H1 (cell line): Measurements from ENCODE around the gene ARGLU1. TPM values are rescaled to one million over a fixed set of nuclear protein-coding genes. Genes with fewer than 3 reads are reported as not detected.

Source experiments
- CTCF ChIA-PET: fragments of 300-600 bp; sonication (Branson Sonifier 250); formaldehyde crosslinking; loops from one replicate; lab custom pipeline; 2021; ENCODE audit not compliant: partially characterized antibody; lab: Charles Lee
- POLR2A ChIA-PET: fragments of 300-600 bp; sonication (Branson Sonifier 250); formaldehyde crosslinking; loops from one replicate; lab custom pipeline; 2021; ENCODE audit warnings: inconsistent platforms; ENCODE audit not compliant: partially characterized antibody; lab: Charles Lee
- DNase-seq, 2 experiments: peaks; one replicate each; pipeline versions ENCODE4 v3.0.0 to v3.0.0-alpha.2; 2010 to 2022; ENCODE audit warnings: low spot score in 2 of 2, low read depth in 1 of 2, mixed read lengths in 1 of 2
- FAIRE-seq: peaks from 2 replicates; lab custom pipeline; 2011; peaks lifted over from hg19 to GRCh38; lab: Jason Lieb, UNC
- H2AFZ ChIP-seq: 2 replicates; pipeline ENCODE4 v1.8.1; 2012; ENCODE audit warnings: low read length, inconsistent platforms
- H2AK5ac ChIP-seq: 2 replicates; pipeline ENCODE4 v1.6.1; 2013; ENCODE audit warnings: low read depth, low read length
- H2BK120ac ChIP-seq: replicated peaks from 2 replicates; pipeline ENCODE3; 2013; ENCODE audit warnings: low read depth, low read length, inconsistent platforms
- H2BK12ac ChIP-seq: 2 replicates; pipeline ENCODE4 v1.6.1; 2013; ENCODE audit warnings: low read depth, low read length
- H2BK15ac ChIP-seq: 2 replicates; pipeline ENCODE4 v1.6.1; 2013; ENCODE audit warnings: low read length
- H2BK20ac ChIP-seq: 2 replicates; pipeline ENCODE4 v1.6.1; 2013; ENCODE audit warnings: low read length
- H2BK5ac ChIP-seq: 2 replicates; pipeline ENCODE4 v1.6.1; 2013; ENCODE audit warnings: low read depth, low read length
- H3K14ac ChIP-seq: 2 replicates; pipeline ENCODE4 v1.6.1; 2013; ENCODE audit warnings: inconsistent platforms; ENCODE audit not compliant: insufficient read length
- H3K18ac ChIP-seq: 2 replicates; pipeline ENCODE4 v1.6.1; 2013; ENCODE audit warnings: low read length; ENCODE audit errors: extremely low read depth
- H3K23ac ChIP-seq: 2 replicates; pipeline ENCODE4 v1.6.1; 2013; ENCODE audit warnings: inconsistent platforms; ENCODE audit not compliant: insufficient read length
- H3K23me2 ChIP-seq: 2 replicates; pipeline ENCODE4 v1.6.1; 2013; ENCODE audit warnings: low read depth, low read length
- H3K27ac ChIP-seq: 2 replicates; pipeline ENCODE4 v1.6.1; 2011; ENCODE audit warnings: low read depth, low read length, inconsistent platforms
- H3K27me3 ChIP-seq, 4 experiments: replicated peaks in 1 of 4; 1 replicate in 1 of 4; 2 replicates in 3 of 4; pipeline versions ENCODE4 v1.6.1 to v1.8.1; 2011 to 2013; ENCODE audit warnings: low read length in 3 of 4, mild to moderate bottlenecking in 3 of 4, inconsistent platforms in 2 of 4, mixed read lengths in 2 of 4, moderate library complexity in 1 of 4; ENCODE audit not compliant: control insufficient read depth in 3 of 4, insufficient read depth in 3 of 4; ENCODE audit errors: extremely low read depth in 1 of 4
- H3K36me3 ChIP-seq, 4 experiments: 2 replicates each; pipeline versions ENCODE4 v1.6.1 to v1.8.1; 2011 to 2013; ENCODE audit warnings: mild to moderate bottlenecking in 4 of 4, low read length in 3 of 4, moderate library complexity in 2 of 4, control low read depth in 1 of 4, inconsistent platforms in 1 of 4; ENCODE audit not compliant: insufficient read depth in 4 of 4, control insufficient read depth in 2 of 4
- H3K4ac ChIP-seq: replicated peaks from 2 replicates; pipeline ENCODE3; 2013; ENCODE audit warnings: low read length, low read depth, mixed read lengths, inconsistent platforms; ENCODE audit not compliant: insufficient read length
- H3K4me1 ChIP-seq, 4 experiments: replicated peaks in 1 of 4; 1 replicate in 1 of 4; 2 replicates in 3 of 4; pipeline versions ENCODE4 v1.6.1 to v1.8.1; 2011 to 2013; ENCODE audit warnings: low read length in 3 of 4, inconsistent platforms in 2 of 4, mixed read lengths in 1 of 4; ENCODE audit not compliant: insufficient read depth in 4 of 4, control insufficient read depth in 3 of 4
- H3K4me2 ChIP-seq, 2 experiments: 2 replicates each; pipeline versions ENCODE4 v1.6.1 to v1.8.1; 2011 to 2013; ENCODE audit warnings: low read depth in 2 of 2, low read length in 2 of 2, control low read depth in 1 of 2, inconsistent platforms in 1 of 2, mild to moderate bottlenecking in 1 of 2; ENCODE audit not compliant: insufficient read depth in 1 of 2
- H3K4me3 ChIP-seq, 4 experiments: fragments of 200-600, 300-600 bp in 1 of 4; sonication (generic), shearing (Covaris generic), sonication (Bioruptor Twin) in 1 of 4; 2 replicates each; pipeline versions ENCODE4 v1.5.1 to v1.8.1; 2011 to 2016; ENCODE audit warnings: low read length in 4 of 4, low read depth in 3 of 4, control low read depth in 2 of 4, inconsistent platforms in 2 of 4, mild to moderate bottlenecking in 2 of 4, mixed read lengths in 1 of 4, moderate library complexity in 1 of 4; ENCODE audit not compliant: insufficient read depth in 2 of 4; ENCODE audit errors: extremely low read depth in 1 of 4
- H3K56ac ChIP-seq: replicated peaks from 2 replicates; pipeline ENCODE3; 2013; ENCODE audit warnings: low read depth, mild to moderate bottlenecking, mixed read lengths, low read length, inconsistent platforms; ENCODE audit not compliant: insufficient read length
- H3K79me1 ChIP-seq: 2 replicates; pipeline ENCODE4 v1.6.1; 2013; ENCODE audit warnings: low read depth, low read length, control low read depth
- H3K79me2 ChIP-seq, 2 experiments: 2 replicates each; pipeline versions ENCODE4 v1.6.1 to v1.8.1; 2012 to 2013; ENCODE audit warnings: low read length in 2 of 2, mild to moderate bottlenecking in 2 of 2, inconsistent platforms in 1 of 2; ENCODE audit not compliant: insufficient read depth in 2 of 2, control insufficient read depth in 1 of 2
- H3K9ac ChIP-seq, 4 experiments: replicated peaks in 1 of 4; 1 replicate in 1 of 4; 2 replicates in 3 of 4; pipeline versions ENCODE4 v1.6.1 to v1.8.1; 2011 to 2013; ENCODE audit warnings: low read depth in 3 of 4, low read length in 3 of 4, control low read depth in 2 of 4, mild to moderate bottlenecking in 2 of 4, moderate library complexity in 2 of 4, inconsistent platforms in 1 of 4; ENCODE audit errors: extremely low read depth in 1 of 4
- H3K9me3 ChIP-seq, 2 experiments: 2 replicates each; pipeline versions ENCODE4 v1.6.1 to v1.8.1; 2012 to 2013; ENCODE audit warnings: mild to moderate bottlenecking in 2 of 2, moderate library complexity in 2 of 2, control low read depth in 1 of 2, inconsistent platforms in 1 of 2, low read depth in 1 of 2, low read length in 1 of 2, mixed read lengths in 1 of 2; ENCODE audit not compliant: insufficient read depth in 2 of 2
- H4K20me1 ChIP-seq, 2 experiments: replicated peaks in 1 of 2; 2 replicates each; pipeline versions ENCODE3 to v1.8.1; 2011 to 2013; ENCODE audit warnings: inconsistent platforms in 2 of 2, low read length in 2 of 2, mild to moderate bottlenecking in 1 of 2; ENCODE audit not compliant: insufficient read depth in 2 of 2, control insufficient read depth in 1 of 2
- H4K5ac ChIP-seq: 2 replicates; pipeline ENCODE4 v1.6.1; 2013; ENCODE audit warnings: low read length, low read depth, mixed read lengths, inconsistent platforms; ENCODE audit not compliant: insufficient read length
- H4K8ac ChIP-seq: 2 replicates; pipeline ENCODE4 v1.8.0; 2013; ENCODE audit warnings: mild to moderate bottlenecking, moderate library complexity, low read length, inconsistent platforms; ENCODE audit not compliant: insufficient read depth; ENCODE audit errors: extremely low read depth
- H4K91ac ChIP-seq: replicated peaks from 2 replicates; pipeline ENCODE3; 2013; ENCODE audit warnings: low read length, mixed read lengths, inconsistent platforms; ENCODE audit not compliant: insufficient read length
- BACH1 ChIP-seq: IDR thresholded peaks from 2 replicates; pipeline ENCODE4 v1.6.1; 2012; ENCODE audit warnings: low read length, improper control_type of control experiment
- BCL11A ChIP-seq, 2 experiments: IDR thresholded peaks; one replicate each; pipeline ENCODE4 v1.6.1; 2011; ENCODE audit warnings: low read depth in 2 of 2, low read length in 2 of 2, mild to moderate bottlenecking in 2 of 2
- GABPA ChIP-seq: IDR thresholded peaks from 2 replicates; pipeline ENCODE4 v1.6.1; 2011; ENCODE audit warnings: mild to moderate bottlenecking, low read length, moderate library complexity, borderline replicate concordance; ENCODE audit not compliant: insufficient read depth
- JUND ChIP-seq: IDR thresholded peaks from 2 replicates; pipeline ENCODE4 v1.6.1; 2011; ENCODE audit warnings: mild to moderate bottlenecking, improper control_type of control experiment, low read length
- KDM5A ChIP-seq: fragments of 200-600 bp; IDR thresholded peaks from 2 replicates; pipeline ENCODE4 v1.7.1; 2012; ENCODE audit warnings: mild to moderate bottlenecking, low read length, inconsistent platforms, mixed read lengths
- SAP30 ChIP-seq: fragments of 300-600 bp; sonication (generic); IDR thresholded peaks from 2 replicates; pipeline ENCODE4 v1.7.1; 2012; ENCODE audit warnings: low read length, moderate library complexity, mild to moderate bottlenecking, inconsistent platforms; ENCODE audit not compliant: insufficient read depth, insufficient replicate concordance
- SIN3A ChIP-seq, 2 experiments: IDR thresholded peaks in 1 of 2; conservative IDR thresholded peaks in 1 of 2; 2 replicates each; pipeline ENCODE4 v1.6.1; 2011 to 2012; ENCODE audit warnings: low read length in 2 of 2, improper control_type of control experiment in 1 of 2, low read depth in 1 of 2, mild to moderate bottlenecking in 1 of 2
- SIX5 ChIP-seq: IDR thresholded peaks from 2 replicates; pipeline ENCODE4 v1.6.1; 2011; ENCODE audit warnings: mild to moderate bottlenecking, low read depth, low read length
- TAF7 ChIP-seq: optimal IDR thresholded peaks from 2 replicates; pipeline ENCODE3; 2011; ENCODE audit warnings: low read depth, mild to moderate bottlenecking, inconsistent platforms, low read length, moderate library complexity, borderline replicate concordance
- TBP ChIP-seq: IDR thresholded peaks from 2 replicates; pipeline ENCODE4 v1.6.1; 2011; ENCODE audit warnings: low read depth, low read length, improper control_type of control experiment
- WGBS, 2 experiments: shearing (Covaris generic) in 1 of 2; methylation state at CpG; one replicate each; pipeline versions ENCODE4 v1.1.6 to v1.1.7; 2013 to 2015; ENCODE audit warnings: low lambda C conversion rate in 2 of 2, mixed read lengths in 2 of 2, inconsistent platforms in 1 of 2, low coverage in 1 of 2, missing lambda C conversion rate in 1 of 2; ENCODE audit not compliant: insufficient replicate concordance in 2 of 2, insufficient coverage in 1 of 2, insufficient read length in 1 of 2; ENCODE audit errors: extremely low coverage in 1 of 2, missing lambda C conversion rate in 1 of 2; 5-methylcytosine and 5-hydroxymethylcytosine counted together
- polyA plus RNA-seq, 7 experiments: library from polyadenylated mRNA; depleted of rRNA in 3 of 7; stranded (reverse) in 5 of 7; unstranded in 2 of 7; fragments of >200 nt in 5 of 7; fragments of 200-250 nt in 2 of 7; gene quantifications; 1 replicate in 5 of 7; 2 replicates in 1 of 7; 4 replicates in 1 of 7; pipeline versions ENCODE4 v1.2.1 to v1.2.3, GENCODE V29; 2011 to 2013; ENCODE audit warnings: missing spikeins in 2 of 7, mixed read lengths in 2 of 7
- total RNA-seq: library from RNA; stranded (reverse); fragmentation: NEBNext Ultra II Directional; extraction: Animal tissue kit (Norgen Biotek cat#: 25700); gene quantifications from 2 replicates; pipeline ENCODE4 v1.2.1, GENCODE V29; 2021
- TF ChIP-seq, protein P1 (sequence below): IDR thresholded peaks from 2 replicates; pipeline ENCODE4 v1.6.1; 2012; ENCODE audit warnings: low read length, inconsistent platforms

The ARGLU1 gene
- total and polyA plus RNA-seq, 2 of the 8 experiments (the other 6 are each of a cell fraction or from before 2014, with no cell fraction given), result 47.8 to 84.9 TPM

- CTCF ChIA-PET, result interaction anchor here (0.9 to 1.2 kb wide), 2 partner anchors 9 to 18 kb away, joined by 3 read pairs; no protein-coding TSS in a partner anchor
These were observed 46.7 kb downstream of the ARGLU1 start for GRCh38 chr13:106521095-106521799.

More at GRCh38 chr13:106521095-106521799, 46.7 kb downstream of the ARGLU1 start:
- no peaks in the 10 kb centered on the region for H3K36me3 ChIP-seq
- H3K79me2 ChIP-seq, result peaks cover 0 to 71% of the 10 kb centered on the region in 2 experiments; a peak in 2 of 4 replicates
- DNase-seq, result no peak
- no peak overlapping the region for H3K9ac ChIP-seq
- no peak overlapping the region for H3K14ac ChIP-seq
- no peak overlapping the region for H4K5ac ChIP-seq
- peaks cover 3 to 21% (median 7%) of the 10 kb centered on the region in 4 experiments; a peak in 5 of 7 replicates for H3K4me1 ChIP-seq
- H2AK5ac ChIP-seq, result no peak overlapping the region
- H3K23me2 ChIP-seq, result no peaks in the 10 kb centered on the region
- no peak overlapping the region for H3K27ac ChIP-seq
- H2BK20ac ChIP-seq, result no peak overlapping the region
- peak overlapping the region in 1 of 2 experiments; percentile 19; a peak in 1 of 4 replicates for H3K4me2 ChIP-seq
- 55% methylated on average over 5 of the region's 5 CpGs; no CpG with 5 or more reads in 1 of the 2 experiments for WGBS, 2 experiments
- H4K91ac ChIP-seq, result no peak overlapping the region
- H3K27me3 ChIP-seq, result no peaks in the 10 kb centered on the region
- peaks cover 0 to 8% of the 10 kb centered on the region in 2 experiments for H4K20me1 ChIP-seq
- no peak for FAIRE-seq
- H3K4me3 ChIP-seq, result no peak overlapping the region
- TF ChIP-seq, protein P1, sequence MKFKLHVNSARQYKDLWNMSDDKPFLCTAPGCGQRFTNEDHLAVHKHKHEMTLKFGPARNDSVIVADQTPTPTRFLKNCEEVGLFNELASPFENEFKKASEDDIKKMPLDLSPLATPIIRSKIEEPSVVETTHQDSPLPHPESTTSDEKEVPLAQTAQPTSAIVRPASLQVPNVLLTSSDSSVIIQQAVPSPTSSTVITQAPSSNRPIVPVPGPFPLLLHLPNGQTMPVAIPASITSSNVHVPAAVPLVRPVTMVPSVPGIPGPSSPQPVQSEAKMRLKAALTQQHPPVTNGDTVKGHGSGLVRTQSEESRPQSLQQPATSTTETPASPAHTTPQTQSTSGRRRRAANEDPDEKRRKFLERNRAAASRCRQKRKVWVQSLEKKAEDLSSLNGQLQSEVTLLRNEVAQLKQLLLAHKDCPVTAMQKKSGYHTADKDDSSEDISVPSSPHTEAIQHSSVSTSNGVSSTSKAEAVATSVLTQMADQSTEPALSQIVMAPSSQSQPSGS, result no peak
- TF ChIP-seq BCL11A (IDR thresholded peaks at IDR 0.05; ENCODE audit: low read depth in 2 of 2, low read length in 2 of 2) (no peak), TAF7 (no peak), SAP30 (no peak), BACH1 (no peak), TBP (no peak), JUND (no peak), GABPA (no peak), SIX5 (no peak), KDM5A (no peak), SIN3A (conservative IDR thresholded peaks at IDR 0.05 in 1 of 2, IDR thresholded peaks at IDR 0.05 in 1 of 2; ENCODE audit: low read depth in 1 of 2, low read length in 2 of 2) (no peak)
- no peak overlapping the region for H2BK120ac ChIP-seq
- H3K18ac ChIP-seq, result no peak overlapping the region
- no peak overlapping the region for H2BK15ac ChIP-seq
- no peak overlapping the region for H3K23ac ChIP-seq
- no peak overlapping the region for H2BK12ac ChIP-seq
- H2BK5ac ChIP-seq, result no peak overlapping the region
- no peak overlapping the region for H3K4ac ChIP-seq
- H3K79me1 ChIP-seq, result no peaks in the 10 kb centered on the region; the same call in 1 of the 2 replicates
- POLR2A ChIA-PET, result no interaction called here
- H4K8ac ChIP-seq, result no peak overlapping the region
- H3K9me3 ChIP-seq, result no peaks in the 10 kb centered on the region
- no peak overlapping the region for H3K56ac ChIP-seq
- H2AFZ ChIP-seq, result no peak overlapping the region
